ENCODE data around the gene SHISAL1. TPM values are rescaled to one million over a fixed set of nuclear protein-coding genes. Genes with fewer than 3 reads are reported as not detected.

The SHISAL1 gene
- total and polyA plus RNA-seq, 4 donors: 0.12 to 0.74 (median 0.34) TPM

DNA sequence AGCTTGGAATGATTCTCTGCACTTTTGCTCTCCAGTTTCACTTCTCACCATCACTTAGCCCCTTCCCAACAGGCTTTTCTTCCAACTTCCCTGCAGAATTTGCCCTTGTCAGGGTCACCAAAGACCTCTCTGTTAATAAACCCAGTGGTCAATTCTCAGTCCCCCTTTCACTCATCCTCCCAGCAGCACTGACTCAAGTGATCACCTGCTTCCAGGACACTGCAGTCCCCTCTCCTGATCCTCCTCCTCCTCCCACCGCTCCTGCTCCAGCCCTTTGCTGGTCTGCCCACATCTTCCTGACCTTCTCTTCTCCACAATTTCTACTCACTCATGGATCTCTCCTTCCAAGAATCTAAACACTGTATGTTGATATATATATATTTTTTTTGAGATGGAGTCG lies 57.9 kb downstream of the SHISAL1 start:
- no peaks in the 10 kb centered on the region for H3K27me3 ChIP-seq (ENCODE audit: control insufficient read depth in 3 of 3, insufficient read depth in 3 of 3, low read length in 2 of 3)
- whole genome bisulfite sequencing, 2 donors: 64 to 87% methylated on average over 2 of the region's 2 CpGs
- H3K36me3 ChIP-seq (ENCODE audit: control insufficient read depth in 4 of 4, insufficient read depth in 4 of 4, low read length in 4 of 4): no peaks in the 10 kb centered on the region
- ATAC-seq (ENCODE audit: insufficient read depth, low FRiP score) (no peak), DNase-seq (no peak)
- peaks cover 0 to 8% (median 0%) of the 10 kb centered on the region in 5 donors for H3K4me1 ChIP-seq (ENCODE audit: control insufficient read depth in 5 of 5, insufficient read depth in 5 of 5, low read length in 5 of 5)
- no peak overlapping the region for H3K4me3 ChIP-seq
- H3K9ac ChIP-seq (ENCODE audit: insufficient read depth in 1 of 2, low read length in 2 of 2): no peak overlapping the region
- TF ChIP-seq, protein P1, sequence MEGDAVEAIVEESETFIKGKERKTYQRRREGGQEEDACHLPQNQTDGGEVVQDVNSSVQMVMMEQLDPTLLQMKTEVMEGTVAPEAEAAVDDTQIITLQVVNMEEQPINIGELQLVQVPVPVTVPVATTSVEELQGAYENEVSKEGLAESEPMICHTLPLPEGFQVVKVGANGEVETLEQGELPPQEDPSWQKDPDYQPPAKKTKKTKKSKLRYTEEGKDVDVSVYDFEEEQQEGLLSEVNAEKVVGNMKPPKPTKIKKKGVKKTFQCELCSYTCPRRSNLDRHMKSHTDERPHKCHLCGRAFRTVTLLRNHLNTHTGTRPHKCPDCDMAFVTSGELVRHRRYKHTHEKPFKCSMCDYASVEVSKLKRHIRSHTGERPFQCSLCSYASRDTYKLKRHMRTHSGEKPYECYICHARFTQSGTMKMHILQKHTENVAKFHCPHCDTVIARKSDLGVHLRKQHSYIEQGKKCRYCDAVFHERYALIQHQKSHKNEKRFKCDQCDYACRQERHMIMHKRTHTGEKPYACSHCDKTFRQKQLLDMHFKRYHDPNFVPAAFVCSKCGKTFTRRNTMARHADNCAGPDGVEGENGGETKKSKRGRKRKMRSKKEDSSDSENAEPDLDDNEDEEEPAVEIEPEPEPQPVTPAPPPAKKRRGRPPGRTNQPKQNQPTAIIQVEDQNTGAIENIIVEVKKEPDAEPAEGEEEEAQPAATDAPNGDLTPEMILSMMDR (IDR thresholded peaks at IDR 0.05; ENCODE audit: control extremely low read depth, extremely low read depth): no peak
- H3K9me3 ChIP-seq (ENCODE audit: control insufficient read depth in 4 of 4, insufficient read depth in 3 of 4, low read length in 3 of 4): peaks cover 0 to 9% (median 3%) of the 10 kb centered on the region in 4 donors
- no peak overlapping the region for H3K27ac ChIP-seq (ENCODE audit: low read depth in 1 of 2, low read length in 1 of 2)

DNA sequence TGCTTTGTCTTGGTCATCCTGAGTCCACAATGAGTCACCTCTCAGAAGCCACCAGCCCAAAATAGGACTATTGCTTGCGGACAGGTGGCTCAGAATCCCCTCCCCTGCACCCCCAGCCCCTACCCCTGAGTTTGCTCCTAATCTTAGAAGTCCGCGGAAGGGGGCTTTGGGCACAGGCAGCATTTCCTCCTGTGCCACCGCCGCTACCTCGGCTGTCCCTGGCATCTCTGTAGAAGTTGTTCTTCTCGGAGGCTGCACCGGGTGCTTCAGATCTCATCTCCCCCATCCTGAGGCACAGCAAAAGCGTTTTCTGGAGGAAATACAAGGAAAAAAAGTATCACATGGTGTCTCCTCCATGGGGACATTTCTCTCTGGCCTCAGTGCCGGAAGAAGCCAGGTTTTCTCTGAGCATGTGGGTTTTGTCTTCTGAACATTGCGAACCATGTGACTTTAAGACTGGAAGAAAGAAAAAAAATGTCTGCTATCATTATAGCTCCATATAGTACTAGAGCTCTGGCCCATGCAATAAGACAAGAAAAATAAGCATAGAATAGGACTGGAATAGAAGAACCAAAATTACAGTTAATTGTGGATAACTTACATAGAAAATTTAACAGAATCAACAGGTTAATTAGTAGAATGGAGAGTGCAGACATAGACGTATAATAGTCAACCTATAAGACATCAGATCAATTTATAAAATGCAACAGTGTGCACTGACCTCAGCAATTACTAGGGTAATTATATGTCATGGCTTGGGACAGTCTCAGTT lies 63.2 kb downstream of the SHISAL1 start:
- 92 to 94% methylated on average over 12 of the region's 12 CpGs for WGBS, 2 donors
- DNase-seq (no peak), ATAC-seq (ENCODE audit: insufficient read depth, low FRiP score) (no peak)

DNA sequence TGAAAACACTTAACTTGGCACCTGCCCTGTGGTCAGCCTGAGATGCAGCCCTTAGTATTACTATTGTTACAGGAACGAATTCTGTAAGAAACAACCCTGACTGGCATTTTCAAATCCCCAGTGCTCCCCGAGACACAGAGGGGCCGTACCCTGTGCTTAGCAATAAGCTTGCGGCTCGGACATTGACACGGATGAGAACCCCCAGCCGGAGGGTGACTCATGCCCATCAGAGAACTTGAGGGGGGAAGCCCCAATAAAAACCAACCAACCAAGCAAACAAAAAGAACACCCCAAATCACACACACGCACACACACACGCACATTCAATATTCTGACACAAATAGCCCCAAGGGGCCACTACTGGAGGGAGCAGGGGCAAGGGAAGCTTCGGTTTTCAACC lies 63.8 kb downstream of the SHISAL1 start:
- Histone ChIP-seq H3K9me3 (ENCODE audit: control insufficient read depth in 4 of 4, insufficient read depth in 3 of 4, low read length in 3 of 4) (peaks cover 0 to 13% (median 5%) of the 10 kb centered on the region in 4 donors), H3K4me1 (ENCODE audit: control insufficient read depth in 5 of 5, insufficient read depth in 5 of 5, low read length in 5 of 5) (no peaks in the 10 kb centered on the region), H3K4me3 (no peak overlapping the region), H3K27me3 (ENCODE audit: control insufficient read depth in 3 of 3, insufficient read depth in 3 of 3, low read length in 2 of 3) (no peaks in the 10 kb centered on the region), H3K9ac (ENCODE audit: insufficient read depth in 1 of 2, low read length in 2 of 2) (no peak overlapping the region), H3K27ac (ENCODE audit: low read depth in 1 of 2, low read length in 1 of 2) (no peak overlapping the region), H3K36me3 (ENCODE audit: control insufficient read depth in 4 of 4, insufficient read depth in 4 of 4, low read length in 4 of 4) (no peaks in the 10 kb centered on the region)
- no peak for ATAC-seq (ENCODE audit: insufficient read depth, low FRiP score)
- TF ChIP-seq, protein P1 (IDR thresholded peaks at IDR 0.05; ENCODE audit: control extremely low read depth, extremely low read depth): no peak
- WGBS, 2 donors: 92 to 96% methylated on average over 10 of the region's 10 CpGs
- no peak for DNase-seq

More for the DNA sequence above, 63.2 kb downstream of the SHISAL1 start:
- no peaks in the 10 kb centered on the region for H3K36me3 ChIP-seq (ENCODE audit: control insufficient read depth in 4 of 4, insufficient read depth in 4 of 4, low read length in 4 of 4)
- H3K9me3 ChIP-seq (ENCODE audit: control insufficient read depth in 4 of 4, insufficient read depth in 3 of 4, low read length in 3 of 4): peaks cover 0 to 13% (median 5%) of the 10 kb centered on the region in 4 donors
- no peak overlapping the region for H3K27ac ChIP-seq (ENCODE audit: low read depth in 1 of 2, low read length in 1 of 2)
- H3K4me3 ChIP-seq: no peak overlapping the region
- H3K27me3 ChIP-seq (ENCODE audit: control insufficient read depth in 3 of 3, insufficient read depth in 3 of 3, low read length in 2 of 3): no peaks in the 10 kb centered on the region
- TF ChIP-seq, protein P1 (IDR thresholded peaks at IDR 0.05; ENCODE audit: control extremely low read depth, extremely low read depth): no peak
- H3K4me1 ChIP-seq (ENCODE audit: control insufficient read depth in 5 of 5, insufficient read depth in 5 of 5, low read length in 5 of 5): no peaks in the 10 kb centered on the region
- H3K9ac ChIP-seq (ENCODE audit: insufficient read depth in 1 of 2, low read length in 2 of 2): no peak overlapping the region
